Measurements from ENCODE around the gene PAQR5.

Gene PAQR5

GRCh38 chr15:69325456-69325971 lies 26.8 kb downstream of the PAQR5 start:
- no peak overlapping the region for H3K27ac ChIP-seq (ENCODE audit: low read length)
- H3K27me3 ChIP-seq (ENCODE audit: insufficient read depth, low read length, poor library complexity): peaks cover 8% of the 10 kb centered on the region
- no peaks in the 10 kb centered on the region for H4K20me1 ChIP-seq (ENCODE audit: insufficient read depth, low read length)
- no peaks in the 10 kb centered on the region for H3K36me3 ChIP-seq (ENCODE audit: insufficient read depth, low read length)
- DNase-seq: no peak
- H3K79me2 ChIP-seq (ENCODE audit: insufficient read depth, low read length): no peaks in the 10 kb centered on the region
- H2AFZ ChIP-seq (ENCODE audit: low read depth, low read length): no peak overlapping the region
- no peak overlapping the region for H3K4me2 ChIP-seq (ENCODE audit: insufficient read depth, low read length)
- ATAC-seq (ENCODE audit: insufficient read depth, low read depth): no peak
- no peaks in the 10 kb centered on the region for H3K9me3 ChIP-seq (ENCODE audit: insufficient read depth, low read length, severe bottlenecking)
- H3K4me1 ChIP-seq (ENCODE audit: insufficient read depth, low read length): no peaks in the 10 kb centered on the region
- no peak overlapping the region for H3K9ac ChIP-seq (ENCODE audit: low read depth, low read length)
- H3K4me3 ChIP-seq (ENCODE audit: low read depth in 1 of 2, low read length in 2 of 2): no peak overlapping the region
- TF ChIP-seq CTCF (IDR thresholded peaks at IDR 0.05; ENCODE audit: borderline replicate concordance, extremely low read depth, low read length, poor library complexity, severe bottlenecking) (no peak), EZH2 (IDR thresholded peaks at IDR 0.05; ENCODE audit: borderline replicate concordance, low read depth, low read length, severe bottlenecking) (no peak)

DNA sequence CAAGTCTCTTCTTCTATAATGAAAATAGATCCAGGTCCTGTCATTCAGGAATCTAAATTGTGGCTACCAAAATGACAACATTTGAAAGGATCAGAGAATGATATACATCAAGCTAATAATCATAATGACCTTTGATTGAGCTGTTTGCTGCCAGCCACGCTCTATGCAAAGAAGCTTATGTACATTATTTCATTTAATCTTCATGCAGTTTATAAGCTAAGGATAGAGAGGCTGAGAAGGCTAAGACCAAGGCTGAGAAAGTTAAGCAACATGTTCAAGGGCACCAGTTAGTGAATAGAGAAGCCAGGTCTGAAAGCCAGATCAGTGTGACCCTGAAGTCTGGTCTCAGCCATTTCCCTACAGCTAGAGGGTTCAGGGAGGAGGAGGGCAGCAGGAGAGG lies 29.4 kb downstream of the PAQR5 start:
- no peaks in the 10 kb centered on the region for H3K9me3 ChIP-seq (ENCODE audit: insufficient read depth, low read length, severe bottlenecking)
- no peak overlapping the region for H3K27ac ChIP-seq (ENCODE audit: low read length)
- DNase-seq (no peak), ATAC-seq (ENCODE audit: insufficient read depth, low read depth) (no peak)
- H3K79me2 ChIP-seq (ENCODE audit: insufficient read depth, low read length): no peaks in the 10 kb centered on the region
- no peaks in the 10 kb centered on the region for H3K4me1 ChIP-seq (ENCODE audit: insufficient read depth, low read length)
- no peaks in the 10 kb centered on the region for H4K20me1 ChIP-seq (ENCODE audit: insufficient read depth, low read length)
- TF ChIP-seq CTCF (IDR thresholded peaks at IDR 0.05; ENCODE audit: borderline replicate concordance, extremely low read depth, low read length, poor library complexity, severe bottlenecking) (no peak), EZH2 (IDR thresholded peaks at IDR 0.05; ENCODE audit: borderline replicate concordance, low read depth, low read length, severe bottlenecking) (no peak)
- H2AFZ ChIP-seq (ENCODE audit: low read depth, low read length): no peak overlapping the region
- H3K4me2 ChIP-seq (ENCODE audit: insufficient read depth, low read length): no peak overlapping the region
- H3K4me3 ChIP-seq (ENCODE audit: low read depth in 1 of 2, low read length in 2 of 2): no peak overlapping the region
- no peak overlapping the region for H3K9ac ChIP-seq (ENCODE audit: low read depth, low read length)
- no peaks in the 10 kb centered on the region for H3K36me3 ChIP-seq (ENCODE audit: insufficient read depth, low read length)
- H3K27me3 ChIP-seq (ENCODE audit: insufficient read depth, low read length, poor library complexity): peaks cover 3% of the 10 kb centered on the region

DNA sequence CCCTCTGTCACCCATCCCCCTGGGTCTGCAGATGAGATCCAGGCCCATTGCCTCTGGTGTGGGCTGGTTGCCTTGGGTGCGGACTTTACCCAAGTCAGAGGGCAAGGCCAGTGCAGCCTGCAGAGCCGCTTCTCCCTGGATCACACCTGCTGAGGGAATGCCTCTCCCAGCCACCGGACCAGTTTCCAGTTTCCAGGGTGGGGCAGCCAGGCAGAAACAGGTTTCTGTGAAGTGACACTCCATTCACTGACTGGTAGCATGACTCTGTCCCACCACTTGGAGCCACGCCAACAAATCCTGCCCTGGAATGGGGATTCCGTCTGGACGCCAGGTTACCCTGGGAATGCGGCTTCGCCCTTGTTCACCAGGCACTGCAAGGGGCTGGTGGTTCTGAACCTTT lies 30.0 kb downstream of the PAQR5 start:
- TF ChIP-seq CTCF (IDR thresholded peaks at IDR 0.05; ENCODE audit: borderline replicate concordance, extremely low read depth, low read length, poor library complexity, severe bottlenecking): no peak
- no peak for TF ChIP-seq EZH2 (IDR thresholded peaks at IDR 0.05; ENCODE audit: borderline replicate concordance, low read depth, low read length, severe bottlenecking)
- Histone ChIP-seq H3K27me3 (ENCODE audit: insufficient read depth, low read length, poor library complexity) (peaks cover 3% of the 10 kb centered on the region), H4K20me1 (ENCODE audit: insufficient read depth, low read length) (no peaks in the 10 kb centered on the region), H3K4me2 (ENCODE audit: insufficient read depth, low read length) (no peak overlapping the region), H3K27ac (ENCODE audit: low read length) (no peak overlapping the region), H3K36me3 (ENCODE audit: insufficient read depth, low read length) (no peaks in the 10 kb centered on the region), H3K79me2 (ENCODE audit: insufficient read depth, low read length) (no peaks in the 10 kb centered on the region), H3K4me3 (ENCODE audit: low read depth in 1 of 2, low read length in 2 of 2) (no peak overlapping the region), H3K9me3 (ENCODE audit: insufficient read depth, low read length, severe bottlenecking) (no peaks in the 10 kb centered on the region), H3K4me1 (ENCODE audit: insufficient read depth, low read length) (no peaks in the 10 kb centered on the region), H3K9ac (ENCODE audit: low read depth, low read length) (no peak overlapping the region), H2AFZ (ENCODE audit: low read depth, low read length) (no peak overlapping the region)
- no peak for ATAC-seq (ENCODE audit: insufficient read depth, low read depth)
- no peak for DNase-seq

- Histone ChIP-seq H4K20me1 (ENCODE audit: insufficient read depth, low read length) (no peaks in the 10 kb centered on the region), H3K79me2 (ENCODE audit: insufficient read depth, low read length) (no peaks in the 10 kb centered on the region), H3K4me1 (ENCODE audit: insufficient read depth, low read length) (no peaks in the 10 kb centered on the region), H3K9ac (ENCODE audit: low read depth, low read length) (no peak overlapping the region), H3K9me3 (ENCODE audit: insufficient read depth, low read length, severe bottlenecking) (no peaks in the 10 kb centered on the region), H3K4me2 (ENCODE audit: insufficient read depth, low read length) (no peak overlapping the region), H3K4me3 (ENCODE audit: low read depth in 1 of 2, low read length in 2 of 2) (no peak overlapping the region), H2AFZ (ENCODE audit: low read depth, low read length) (no peak overlapping the region), H3K27ac (ENCODE audit: low read length) (no peak overlapping the region), H3K36me3 (ENCODE audit: insufficient read depth, low read length) (no peaks in the 10 kb centered on the region), H3K27me3 (ENCODE audit: insufficient read depth, low read length, poor library complexity) (no peaks in the 10 kb centered on the region)
- TF ChIP-seq EZH2 (IDR thresholded peaks at IDR 0.05; ENCODE audit: borderline replicate concordance, low read depth, low read length, severe bottlenecking) (no peak), CTCF (IDR thresholded peaks at IDR 0.05; ENCODE audit: borderline replicate concordance, extremely low read depth, low read length, poor library complexity, severe bottlenecking) (no peak)
- DNase-seq: no peak
- ATAC-seq (ENCODE audit: insufficient read depth, low read depth): no peak
Observed at GRCh38 chr15:69337138-69337537, 38.4 kb downstream of the PAQR5 start.

Data from DND-41 (cell line).